ENCODE data around the gene HOMER1. TPM values are rescaled to one million over a fixed set of nuclear protein-coding genes. Genes with fewer than 3 reads are reported as not detected.

HOMER1 gene
- total and polyA plus RNA-seq, 2 of the 13 experiments (the other 11 are each of a cell fraction or from before 2014, with no cell fraction given) = 5.3 to 24.8 TPM

DNA sequence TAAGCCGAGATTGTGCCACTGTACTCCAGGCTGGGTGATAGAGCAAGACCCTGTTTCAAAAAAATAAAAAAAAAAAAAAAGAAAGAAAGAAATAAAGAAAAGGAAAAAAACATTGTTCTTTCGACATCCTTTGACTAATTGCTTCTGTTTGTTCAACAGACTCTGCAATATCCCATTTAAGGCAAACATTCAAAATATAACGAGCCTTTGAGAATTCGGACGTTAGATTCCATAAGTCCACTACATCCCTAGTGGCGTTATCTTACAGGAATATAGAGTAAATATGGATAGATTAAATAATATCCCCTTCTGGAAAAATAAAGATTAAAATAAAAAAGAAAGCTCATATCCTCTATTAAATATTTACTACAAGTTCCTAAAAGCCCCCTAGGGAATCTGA, 27.0 kb upstream of the HOMER1 start:
- intact Hi-C loops (cut with micrococcal nuclease; ENCODE audit: unreplicated experiment) = no loop called here
- no peaks in the 10 kb centered on the region for H3K9me3 ChIP-seq (ENCODE audit: low read length)
- CTCF ChIA-PET (ENCODE audit: low intra/inter-chr PET ratio, low total read pairs) = no interaction called here
- H3K27ac ChIP-seq (ENCODE audit: extremely low read length, insufficient read depth, low read length) = peak overlapping the region; percentile 30
- H3K79me2 ChIP-seq (ENCODE audit: insufficient read depth, low read length) = no peaks in the 10 kb centered on the region
- no peaks in the 10 kb centered on the region for H3K27me3 ChIP-seq (ENCODE audit: control insufficient read depth in 1 of 2, insufficient read depth in 2 of 2, low read length in 2 of 2)
- BruUV-seq (replicated peaks) = no TSS peak
- ATAC-seq (no peak), DNase-seq (ENCODE audit: low spot score) (peak; percentile 53), FAIRE-seq (no peak)
- no peaks in the 10 kb centered on the region for H3K36me3 ChIP-seq (replicated peaks in 1 of 2; ENCODE audit: control insufficient read depth in 1 of 2, insufficient read depth in 2 of 2, low read length in 2 of 2)
- peak overlapping the region in 1 of 3 experiments; percentile 7; a peak in 1 of 6 replicates for H3K4me3 ChIP-seq (replicated peaks in 1 of 3; ENCODE audit: insufficient read depth in 1 of 3, low read depth in 2 of 3, low read length in 3 of 3)
- H2AFZ ChIP-seq (ENCODE audit: low read length) = no peak overlapping the region
- in situ Hi-C loops (cut with HindIII; ENCODE audit: extremely low pct_ligation_motif_present, low pct_unique_long_range_greater_than_20kb) = no loop called here
- H4K20me1 ChIP-seq (ENCODE audit: insufficient read depth, low read length) = no peaks in the 10 kb centered on the region
- H3K4me2 ChIP-seq (ENCODE audit: low read depth, low read length) = peak overlapping the region; percentile 36; the same call in 1 of the 2 replicates
- whole genome bisulfite sequencing (ENCODE audit: low lambda C conversion rate) = 36% methylated on average over 6 of the region's 6 CpGs
- H3K4me1 ChIP-seq (ENCODE audit: insufficient read depth, low read length) = peaks cover 68% of the 10 kb centered on the region
- peak; percentile 79 for TF ChIP-seq SRF (IDR thresholded peaks at IDR 0.05; ENCODE audit: low read depth, low read length)
- TF ChIP-seq, protein P1, sequence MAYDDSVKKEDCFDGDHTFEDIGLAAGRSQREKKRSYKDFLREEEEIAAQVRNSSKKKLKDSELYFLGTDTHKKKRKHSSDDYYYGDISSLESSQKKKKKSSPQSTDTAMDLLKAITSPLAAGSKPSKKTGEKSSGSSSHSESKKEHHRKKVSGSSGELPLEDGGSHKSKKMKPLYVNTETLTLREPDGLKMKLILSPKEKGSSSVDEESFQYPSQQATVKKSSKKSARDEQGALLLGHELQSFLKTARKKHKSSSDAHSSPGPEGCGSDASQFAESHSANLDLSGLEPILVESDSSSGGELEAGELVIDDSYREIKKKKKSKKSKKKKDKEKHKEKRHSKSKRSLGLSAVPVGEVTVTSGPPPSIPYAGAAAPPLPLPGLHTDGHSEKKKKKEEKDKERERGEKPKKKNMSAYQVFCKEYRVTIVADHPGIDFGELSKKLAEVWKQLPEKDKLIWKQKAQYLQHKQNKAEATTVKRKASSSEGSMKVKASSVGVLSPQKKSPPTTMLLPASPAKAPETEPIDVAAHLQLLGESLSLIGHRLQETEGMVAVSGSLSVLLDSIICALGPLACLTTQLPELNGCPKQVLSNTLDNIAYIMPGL (CRISPR knock-in tag; IDR thresholded peaks at IDR 0.05; ENCODE audit: borderline replicate concordance in 1 of 2, low read depth in 1 of 2) = no peak
- POLR2A ChIA-PET = no interaction called here
- H3K9ac ChIP-seq (ENCODE audit: insufficient read depth, low read depth, low read length) = no peak overlapping the region

DNA sequence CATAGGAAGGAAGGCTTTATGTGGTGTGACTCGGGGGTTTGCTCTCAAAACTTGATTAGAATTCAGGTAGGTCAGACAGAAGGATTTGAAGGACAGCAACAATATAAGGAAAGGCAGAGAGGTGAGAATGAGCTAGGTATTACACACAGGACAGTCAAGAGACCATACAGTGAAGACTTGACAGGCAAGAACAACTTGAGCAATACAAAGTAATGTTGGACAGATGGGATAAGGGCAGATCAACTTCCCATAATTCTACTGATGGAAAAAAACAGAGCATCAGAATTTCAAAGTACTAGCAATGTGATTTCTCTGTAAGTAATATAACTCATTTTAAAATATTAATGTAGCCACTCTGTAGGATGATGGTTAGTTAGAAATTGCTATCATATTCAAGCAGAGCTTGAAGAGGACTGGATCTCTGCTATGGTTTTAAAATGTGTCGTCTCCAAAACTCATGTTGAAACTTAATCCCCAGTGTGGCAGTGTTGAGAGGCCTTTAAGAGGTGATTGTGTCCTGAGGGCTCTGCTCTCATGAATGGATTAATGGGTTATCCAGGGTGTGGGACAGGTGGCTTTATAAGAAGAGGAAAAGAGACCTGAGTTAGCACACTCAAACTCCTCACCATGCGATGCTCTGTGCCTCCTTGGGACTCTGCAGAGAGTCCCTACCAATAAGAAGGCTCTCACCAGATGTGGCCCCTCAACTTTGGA, 22.4 kb upstream of the HOMER1 start:
- Histone ChIP-seq H3K79me2 (ENCODE audit: insufficient read depth, low read length) (no peaks in the 10 kb centered on the region), H3K36me3 (replicated peaks in 1 of 2; ENCODE audit: control insufficient read depth in 1 of 2, insufficient read depth in 2 of 2, low read length in 2 of 2) (no peaks in the 10 kb centered on the region), H3K27me3 (ENCODE audit: control insufficient read depth in 1 of 2, insufficient read depth in 2 of 2, low read length in 2 of 2) (no peaks in the 10 kb centered on the region), H4K20me1 (ENCODE audit: insufficient read depth, low read length) (no peaks in the 10 kb centered on the region), H3K27ac (ENCODE audit: extremely low read length, insufficient read depth, low read length) (peak overlapping the region; percentile 48), H3K9me3 (ENCODE audit: low read length) (no peaks in the 10 kb centered on the region), H3K9ac (ENCODE audit: insufficient read depth, low read depth, low read length) (peak overlapping the region; percentile 11), H3K4me1 (ENCODE audit: insufficient read depth, low read length) (peaks cover 64% of the 10 kb centered on the region), H3K4me2 (ENCODE audit: low read depth, low read length) (peak overlapping the region; percentile 51), H2AFZ (ENCODE audit: low read length) (no peak overlapping the region), H3K4me3 (replicated peaks in 1 of 3; ENCODE audit: insufficient read depth in 1 of 3, low read depth in 2 of 3, low read length in 3 of 3) (no peak overlapping the region)
- POLR2A ChIA-PET = interaction anchor here (1.7 to 2.5 kb wide), 4 partner anchors 9 to 23 kb away, joined by 5 to 18 read pairs (median 12); partner anchors contain the start of gene HOMER1
- intact Hi-C loops (cut with micrococcal nuclease; ENCODE audit: unreplicated experiment) (no loop called here), in situ Hi-C loops (cut with HindIII; ENCODE audit: extremely low pct_ligation_motif_present, low pct_unique_long_range_greater_than_20kb) (no loop called here)
- no peak for DNase-seq (ENCODE audit: low spot score)
- no peak for FAIRE-seq
- no TSS peak for BruUV-seq (replicated peaks)
- 56% methylated on average over 3 of the region's 3 CpGs for WGBS (ENCODE audit: low lambda C conversion rate)
- CTCF ChIA-PET (ENCODE audit: low intra/inter-chr PET ratio, low total read pairs) = no interaction called here
- peak; percentile 49 for ATAC-seq
- TF ChIP-seq ZNF556 (CRISPR knock-in tag; IDR thresholded peaks at IDR 0.05; ENCODE audit: borderline replicate concordance) = no peak
